ENCODE results near the gene GRID1. TPM values are rescaled to one million over a fixed set of nuclear protein-coding genes. Genes with fewer than 3 reads are reported as not detected.

GRID1 gene
- total and polyA plus RNA-seq, 9 of the 15 experiments (the other 6 are each of a cell fraction or from before 2014, with no cell fraction given) = 0.01 to 7.2 (median 1.2) TPM

- TF ChIP-seq NR3C1 (CRISPR knock-in tag; IDR thresholded peaks at IDR 0.05) (no peak), ZBTB33 (CRISPR knock-in tag; IDR thresholded peaks at IDR 0.05) (no peak), MLX (CRISPR knock-in tag; conservative IDR thresholded peaks at IDR 0.05) (no peak), POLR2G (IDR thresholded peaks at IDR 0.05; ENCODE audit: low read depth, low read length) (no peak), PTRF (tag; IDR thresholded peaks at IDR 0.05) (no peak), ZNF277 (CRISPR knock-in tag; IDR thresholded peaks at IDR 0.05; ENCODE audit: borderline replicate concordance) (no peak)
Observed at GRCh38 chr10:86041116-86041515, 325.5 kb downstream of the GRID1 start (continued).

GRCh38 chr10:86038371-86038770, 328.2 kb downstream of the GRID1 start:
- no peak for ATAC-seq
- intact Hi-C loops (cut with micrococcal nuclease) (no loop called here), in situ Hi-C loops (cut with MboI) (no loop called here)
- no peaks in the 10 kb centered on the region for H3K9me3 ChIP-seq (replicated peaks; ENCODE audit: control insufficient read depth, insufficient read depth, low read depth, low read length)
- H3K27me3 ChIP-seq (ENCODE audit: control insufficient read depth in 2 of 2, insufficient read depth in 2 of 2, low read length in 2 of 2) = peaks cover 0 to 15% of the 10 kb centered on the region in 2 experiments; a peak in 2 of 5 replicates
- no peak overlapping the region for H2AFZ ChIP-seq (ENCODE audit: low read depth, low read length)
- no peaks in the 10 kb centered on the region for H3K79me2 ChIP-seq (ENCODE audit: control insufficient read depth, insufficient read depth, low read length)
- H3K4me3 ChIP-seq = no peak overlapping the region
- 0% methylated on average over 1 of the region's 1 CpG for WGBS (ENCODE audit: insufficient coverage, low coverage, missing lambda C conversion rate)
- no peak overlapping the region for H3K4me2 ChIP-seq (ENCODE audit: insufficient read depth, low read length)
- FAIRE-seq = no peak
- DNase-seq (ENCODE audit: extremely low read depth in 1 of 4, low spot score in 3 of 4) = no peak
- H3K9me1 ChIP-seq (ENCODE audit: control insufficient read depth, insufficient read depth, low read length) = no peaks in the 10 kb centered on the region
- BruUV-seq (replicated peaks) = no TSS peak
- ChIA-PET CTCF (ENCODE audit: low intra/inter-chr PET ratio) (no interaction called here), POLR2A (interaction anchor here (0.5 to 0.6 kb wide), 2 partner anchors 54 to 142 kb away, joined by 3 read pairs; no protein-coding TSS in a partner anchor)
- H3K9ac ChIP-seq (ENCODE audit: insufficient read depth in 1 of 2, low read depth in 2 of 2, low read length in 2 of 2) = no peak overlapping the region
- H4K20me1 ChIP-seq (replicated peaks; ENCODE audit: control insufficient read depth, insufficient read depth, low read length) = no peaks in the 10 kb centered on the region
- H3K36me3 ChIP-seq (ENCODE audit: control insufficient read depth, insufficient read depth, low read length) = no peaks in the 10 kb centered on the region
- no peak overlapping the region for H3K27ac ChIP-seq (ENCODE audit: extremely low read depth, low read depth, low read length)
- no peaks in the 10 kb centered on the region for H3K4me1 ChIP-seq (replicated peaks in 1 of 2; ENCODE audit: control insufficient read depth in 2 of 2, insufficient read depth in 2 of 2, low read length in 2 of 2)
- no peak for TF ChIP-seq TCF7L2 (IDR thresholded peaks at IDR 0.05; ENCODE audit: low read depth, low read length)
- no peak for TF ChIP-seq ZC3H4 (CRISPR knock-in tag; IDR thresholded peaks at IDR 0.05; ENCODE audit: borderline replicate concordance)
- TF ChIP-seq HOMEZ (CRISPR knock-in tag; IDR thresholded peaks at IDR 0.05) = no peak
